GM11168 (cell line): Measurements from ENCODE around the gene OGFR.
"Not testable (repeated sequence)": the region's sequence is repeated elsewhere in the genome, so short reads cannot be mapped to it uniquely, and the experiment has no call there.

Source experiments
- in situ Hi-C: fragments of 300-500 bp; cut with MboI; formaldehyde crosslinking; loops from one replicate; pipeline ENCODE4 v1.12.0; 2022; ENCODE audit warnings: low sequenced_read_pairs; ENCODE audit not compliant: unreplicated experiment

OGFR gene

GRCh38 chr20:62834967-62835730, 30.5 kb downstream of the OGFR start:
- in situ Hi-C loops: no loop called here

- in situ Hi-C loops: no loop called here
Observed at GRCh38 chr20:62835931-62836861, 31.6 kb downstream of the OGFR start.

- in situ Hi-C loops: no loop called here
Observed at GRCh38 chr20:62836967-62837490, 32.4 kb downstream of the OGFR start.

GRCh38 chr20:62837790-62838127, 33.1 kb downstream of the OGFR start:
- in situ Hi-C loops: no loop called here

- in situ Hi-C loops: no loop called here
Observed at GRCh38 chr20:62838128-62838891, 33.7 kb downstream of the OGFR start.

- in situ Hi-C loops: no loop called here
Observed at GRCh38 chr20:62839261-62839660, 34.6 kb downstream of the OGFR start.

GRCh38 chr20:62839816-62840215, 35.2 kb downstream of the OGFR start:
- in situ Hi-C loops: no loop called here

- in situ Hi-C loops: no loop called here
Observed at GRCh38 chr20:62840244-62841197, 35.9 kb downstream of the OGFR start.

GRCh38 chr20:62841705-62842212, 37.1 kb downstream of the OGFR start:
- in situ Hi-C loops: no loop called here

GRCh38 chr20:62843656-62844055, 39.0 kb downstream of the OGFR start:
- in situ Hi-C loops: no loop called here

GRCh38 chr20:62844182-62844581, 39.5 kb downstream of the OGFR start:
- in situ Hi-C loops: no loop called here

- in situ Hi-C loops: no loop called here
Observed at GRCh38 chr20:62845416-62846160, 41.0 kb downstream of the OGFR start.

- in situ Hi-C loops: no loop called here
Observed at GRCh38 chr20:62846166-62846890, 41.7 kb downstream of the OGFR start.

GRCh38 chr20:62848917-62849316, 44.3 kb downstream of the OGFR start:
- in situ Hi-C loops: not testable (repeated sequence)

GRCh38 chr20:62849431-62849830, 44.8 kb downstream of the OGFR start:
- in situ Hi-C loops: no loop called here

GRCh38 chr20:62850333-62850974, 45.8 kb downstream of the OGFR start:
- in situ Hi-C loops: no loop called here

- in situ Hi-C loops: no loop called here
Observed at GRCh38 chr20:62852196-62852595, 47.6 kb downstream of the OGFR start.
